GM21717 (cell line): ENCODE results near the gene CHTOP.
"Not testable (repeated sequence)": the region's sequence is repeated elsewhere in the genome, so short reads cannot be mapped to it uniquely, and the experiment has no call there.

ENCODE experiments used
- ATAC-seq: cut with Tn5 transposase; IDR thresholded peaks from one replicate; pipeline ENCODE4 v1.9.1; 2021; ENCODE audit warnings: mild to moderate bottlenecking, moderate library complexity; ENCODE audit not compliant: unreplicated experiment

CHTOP gene

GRCh38 chr1:153633754-153634665 lies at the start of gene CHTOP:
CHTOP (plus strand) TSS chr1:153634066; CDS start chr1:153636589, 2,523 bp downstream.
- ATAC-seq = peak; percentile 83

GRCh38 chr1:153585006-153585405 lies 48.9 kb upstream of the CHTOP start:
- no peak for ATAC-seq

- no peak for ATAC-seq
Measured at GRCh38 chr1:153586347-153586746, 47.5 kb upstream of the CHTOP start.

GRCh38 chr1:153587314-153587713 lies 46.6 kb upstream of the CHTOP start:
- no peak for ATAC-seq

- ATAC-seq = not testable (repeated sequence)
Measured at GRCh38 chr1:153588033-153588432, 45.8 kb upstream of the CHTOP start.

GRCh38 chr1:153588482-153588881 lies 45.4 kb upstream of the CHTOP start:
- ATAC-seq = no peak

- no peak for ATAC-seq
Measured at GRCh38 chr1:153592748-153593147, 41.1 kb upstream of the CHTOP start.

GRCh38 chr1:153597206-153597605 lies 36.7 kb upstream of the CHTOP start:
- no peak for ATAC-seq

GRCh38 chr1:153598309-153599172 lies 35.3 kb upstream of the CHTOP start:
- peak; percentile 98 for ATAC-seq

- ATAC-seq = no peak
Measured at GRCh38 chr1:153599847-153600246, 34.0 kb upstream of the CHTOP start.

GRCh38 chr1:153602749-153603148 lies 31.1 kb upstream of the CHTOP start:
- ATAC-seq = no peak

- ATAC-seq = no peak
Measured at GRCh38 chr1:153606194-153606593, 27.7 kb upstream of the CHTOP start.

- no peak for ATAC-seq
Measured at GRCh38 chr1:153607381-153607780, 26.5 kb upstream of the CHTOP start.

GRCh38 chr1:153608089-153608682 lies 25.7 kb upstream of the CHTOP start:
- ATAC-seq = no peak

GRCh38 chr1:153608742-153609584 lies 24.9 kb upstream of the CHTOP start:
- ATAC-seq = no peak

- no peak for ATAC-seq
Measured at GRCh38 chr1:153609585-153609907, 24.3 kb upstream of the CHTOP start.

GRCh38 chr1:153610334-153610733 lies 23.5 kb upstream of the CHTOP start:
- no peak for ATAC-seq

GRCh38 chr1:153610811-153611301 lies 23.0 kb upstream of the CHTOP start:
- ATAC-seq = no peak

- no peak for ATAC-seq
Measured at GRCh38 chr1:153611356-153611755, 22.5 kb upstream of the CHTOP start.

- ATAC-seq = no peak
Measured at GRCh38 chr1:153612111-153612754, 21.6 kb upstream of the CHTOP start.
